Measurements from ENCODE around the gene FGF22.

The FGF22 gene

DNA sequence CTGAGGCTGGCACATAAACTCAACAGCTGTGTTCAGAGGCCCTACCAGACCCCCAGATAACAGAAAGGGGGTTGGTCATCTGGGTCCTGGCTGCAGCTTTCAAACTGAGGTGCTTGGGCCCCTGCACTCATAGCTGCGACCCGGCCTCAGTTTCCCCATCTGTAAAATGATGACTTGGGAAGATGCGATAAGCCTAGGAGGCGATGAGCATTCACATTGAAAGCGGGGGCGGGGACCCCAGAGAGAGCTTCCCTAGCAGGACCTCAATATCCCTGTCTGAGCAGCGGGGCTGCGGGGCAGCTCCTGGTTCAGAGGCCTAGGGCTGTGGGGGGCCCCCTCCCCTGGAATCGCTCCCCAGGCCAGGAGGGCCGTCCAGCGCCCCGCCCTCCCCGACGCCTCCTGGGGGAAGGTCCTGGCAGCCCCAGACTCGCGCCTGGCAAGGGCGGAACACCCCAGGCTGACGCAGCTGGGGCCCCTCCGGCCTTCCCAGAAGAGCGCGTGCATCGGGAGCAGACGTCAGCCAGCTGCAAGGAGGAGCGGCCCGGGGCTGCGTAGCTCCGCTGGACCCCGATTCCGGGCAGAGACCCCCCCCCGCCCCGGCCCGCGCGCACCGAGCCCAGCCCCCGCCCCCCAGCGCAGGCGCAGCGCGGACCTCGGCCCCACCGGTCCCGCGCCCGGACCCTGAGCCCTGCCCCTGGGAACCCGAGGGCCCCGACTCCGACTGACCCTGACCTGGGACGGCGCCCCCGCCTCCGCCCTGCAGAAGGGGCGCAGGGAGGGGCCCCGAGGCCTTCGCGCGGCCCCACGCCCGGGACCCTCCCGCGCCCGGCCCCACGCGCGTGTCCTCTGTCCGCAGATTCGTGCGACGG lies 40.0 kb downstream of the FGF22 start:
- CTCF ChIA-PET, result interaction anchor here (0.8 to 2.9 kb wide), 8 partner anchors 10 to 173 kb away, joined by 3 to 17 read pairs (median 3); partner anchors contain the start of gene RNF126
- POLR2A ChIA-PET, result interaction anchor here (1.2 kb wide), 1 partner anchor 46 kb away, joined by 3 read pairs; no protein-coding TSS in a partner anchor
- DNase-seq (ENCODE audit: extremely low spot score), result no peak
- TF ChIP-seq, protein P1, sequence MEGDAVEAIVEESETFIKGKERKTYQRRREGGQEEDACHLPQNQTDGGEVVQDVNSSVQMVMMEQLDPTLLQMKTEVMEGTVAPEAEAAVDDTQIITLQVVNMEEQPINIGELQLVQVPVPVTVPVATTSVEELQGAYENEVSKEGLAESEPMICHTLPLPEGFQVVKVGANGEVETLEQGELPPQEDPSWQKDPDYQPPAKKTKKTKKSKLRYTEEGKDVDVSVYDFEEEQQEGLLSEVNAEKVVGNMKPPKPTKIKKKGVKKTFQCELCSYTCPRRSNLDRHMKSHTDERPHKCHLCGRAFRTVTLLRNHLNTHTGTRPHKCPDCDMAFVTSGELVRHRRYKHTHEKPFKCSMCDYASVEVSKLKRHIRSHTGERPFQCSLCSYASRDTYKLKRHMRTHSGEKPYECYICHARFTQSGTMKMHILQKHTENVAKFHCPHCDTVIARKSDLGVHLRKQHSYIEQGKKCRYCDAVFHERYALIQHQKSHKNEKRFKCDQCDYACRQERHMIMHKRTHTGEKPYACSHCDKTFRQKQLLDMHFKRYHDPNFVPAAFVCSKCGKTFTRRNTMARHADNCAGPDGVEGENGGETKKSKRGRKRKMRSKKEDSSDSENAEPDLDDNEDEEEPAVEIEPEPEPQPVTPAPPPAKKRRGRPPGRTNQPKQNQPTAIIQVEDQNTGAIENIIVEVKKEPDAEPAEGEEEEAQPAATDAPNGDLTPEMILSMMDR (IDR thresholded peaks at IDR 0.05; ENCODE audit: control extremely low read depth, extremely low read depth, low read depth, missing control alignments), result no peak

DNA sequence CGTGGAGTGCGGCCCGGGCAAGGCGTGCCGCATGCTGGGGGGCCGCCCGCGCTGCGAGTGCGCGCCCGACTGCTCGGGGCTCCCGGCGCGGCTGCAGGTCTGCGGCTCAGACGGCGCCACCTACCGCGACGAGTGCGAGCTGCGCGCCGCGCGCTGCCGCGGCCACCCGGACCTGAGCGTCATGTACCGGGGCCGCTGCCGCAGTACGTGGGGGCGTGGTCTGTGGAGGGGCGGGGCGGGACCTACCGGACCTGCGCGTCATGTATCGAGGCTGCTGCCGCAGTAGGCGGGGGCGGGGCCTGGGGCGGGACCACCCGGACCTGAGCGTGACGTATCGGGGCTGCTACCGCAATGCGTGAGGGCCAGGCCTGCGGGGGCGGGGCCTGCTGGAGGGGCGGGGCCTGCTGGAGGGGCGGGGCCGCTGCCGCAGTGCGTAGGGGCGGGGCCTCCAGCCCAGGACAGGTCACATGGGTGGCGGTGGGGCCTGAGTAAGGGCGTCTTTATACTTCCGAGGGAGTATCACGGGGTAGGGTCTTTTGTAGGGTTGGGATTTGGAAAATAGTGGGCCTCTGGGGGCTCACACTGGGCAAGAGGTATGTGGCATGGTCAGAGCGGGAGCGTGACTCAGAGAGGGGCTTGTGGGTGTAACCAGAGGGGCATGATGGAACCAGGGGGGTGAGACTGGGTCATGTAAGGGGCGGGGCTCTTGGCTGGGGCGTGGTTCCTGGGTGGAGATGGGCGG lies 40.8 kb downstream of the FGF22 start:
- CTCF ChIA-PET, result interaction anchor here (0.8 to 2.9 kb wide), 7 partner anchors 10 to 243 kb away, joined by 3 to 17 read pairs (median 3); no protein-coding TSS in a partner anchor
- POLR2A ChIA-PET, result interaction anchor here (0.6 to 1.2 kb wide), 3 partner anchors 47 to 1795 kb away, joined by 3 to 5 read pairs (median 3); partner anchors contain the start of gene GADD45B
- TF ChIP-seq, protein P1 (IDR thresholded peaks at IDR 0.05; ENCODE audit: control extremely low read depth, extremely low read depth, low read depth, missing control alignments), result peak; percentile 73
- peak; percentile 99 for DNase-seq (ENCODE audit: extremely low spot score)

- ChIA-PET CTCF (interaction anchor here (0.6 to 2.9 kb wide), 4 partner anchors 11 to 242 kb away, joined by 3 to 17 read pairs (median 4); no protein-coding TSS in a partner anchor), POLR2A (interaction anchor here (0.6 kb wide), 2 partner anchors 99 to 1794 kb away, joined by 3 to 5 read pairs; partner anchors contain the start of gene GADD45B)
- TF ChIP-seq, protein P1 (IDR thresholded peaks at IDR 0.05; ENCODE audit: control extremely low read depth, extremely low read depth, low read depth, missing control alignments), result no peak
- DNase-seq (ENCODE audit: extremely low spot score), result peak; percentile 94
Observed at GRCh38 chr19:681029-682019, 41.6 kb downstream of the FGF22 start.

DNA sequence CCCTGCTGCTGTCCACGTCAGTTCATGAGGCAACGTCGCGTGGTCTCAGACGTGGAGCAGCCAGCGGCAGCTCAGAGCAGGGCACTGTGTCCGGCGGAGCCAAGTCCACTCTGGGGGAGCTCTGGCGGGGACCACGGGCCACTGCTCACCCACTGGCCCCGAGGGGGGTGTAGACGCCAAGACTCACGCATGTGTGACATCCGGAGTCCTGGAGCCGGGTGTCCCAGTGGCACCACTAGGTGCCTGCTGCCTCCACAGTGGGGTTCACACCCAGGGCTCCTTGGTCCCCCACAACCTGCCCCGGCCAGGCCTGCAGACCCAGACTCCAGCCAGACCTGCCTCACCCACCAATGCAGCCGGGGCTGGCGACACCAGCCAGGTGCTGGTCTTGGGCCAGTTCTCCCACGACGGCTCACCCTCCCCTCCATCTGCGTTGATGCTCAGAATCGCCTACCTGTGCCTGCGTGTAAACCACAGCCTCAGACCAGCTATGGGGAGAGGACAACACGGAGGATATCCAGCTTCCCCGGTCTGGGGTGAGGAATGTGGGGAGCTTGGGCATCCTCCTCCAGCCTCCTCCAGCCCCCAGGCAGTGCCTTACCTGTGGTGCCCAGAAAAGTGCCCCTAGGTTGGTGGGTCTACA lies 43.1 kb downstream of the FGF22 start:
- ChIA-PET CTCF (no interaction called here), POLR2A (no interaction called here)
- TF ChIP-seq, protein P1 (IDR thresholded peaks at IDR 0.05; ENCODE audit: control extremely low read depth, extremely low read depth, low read depth, missing control alignments), result no peak

DNA sequence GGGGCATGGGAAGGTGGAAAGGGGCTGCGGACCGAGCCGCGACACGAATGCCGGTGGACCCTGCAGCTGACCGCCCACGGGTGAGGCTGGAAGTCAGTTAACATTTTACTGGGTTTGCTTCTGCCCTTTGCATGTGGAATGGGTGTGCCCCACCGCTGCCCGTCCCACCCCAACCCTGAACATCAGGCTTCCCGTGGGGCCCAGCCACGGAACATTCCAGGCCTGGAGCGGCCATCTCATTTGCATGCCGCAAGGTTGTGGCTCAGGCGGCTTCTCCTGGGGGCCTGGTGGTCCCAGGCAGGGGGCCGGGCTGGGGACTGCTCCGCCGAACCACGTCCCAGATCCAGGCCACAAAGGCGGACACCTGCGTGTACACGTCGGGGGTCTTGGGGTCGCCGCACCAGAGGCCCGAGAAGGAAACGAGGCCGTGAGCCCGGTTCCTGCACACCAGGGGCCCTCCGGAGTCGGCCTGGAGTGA lies 45.8 kb downstream of the FGF22 start:
- ChIA-PET CTCF (no interaction called here), POLR2A (no interaction called here)
- TF ChIP-seq, protein P1 (IDR thresholded peaks at IDR 0.05; ENCODE audit: control extremely low read depth, extremely low read depth, low read depth, missing control alignments), result no peak
- DNase-seq (ENCODE audit: extremely low spot score), result no peak

More for the DNA sequence above, 43.1 kb downstream of the FGF22 start:
- DNase-seq (ENCODE audit: extremely low spot score), result no peak

Data from GM10248 (cell line).